HG03045 (cell line): Measurements from ENCODE around the gene CDK1.

Experiments
- ATAC-seq: cut with Tn5 transposase; IDR thresholded peaks from one replicate; pipeline ENCODE4 v1.9.1; 2021; ENCODE audit warnings: mild to moderate bottlenecking, moderate library complexity; ENCODE audit not compliant: unreplicated experiment

The CDK1 gene

GRCh38 chr10:60778214-60778970 lies at the start of gene CDK1:
Gene CDK1 (plus strand): TSS chr10:60778478. CDS start chr10:60780166, 1,688 bp downstream.
- peak; percentile 96 for ATAC-seq

- ATAC-seq: no peak
These were observed 49.2 kb upstream of the CDK1 start for GRCh38 chr10:60729106-60729505.

GRCh38 chr10:60731134-60731885 lies 47.0 kb upstream of the CDK1 start:
- ATAC-seq: peak; percentile 73

GRCh38 chr10:60732198-60732806 lies 46.0 kb upstream of the CDK1 start:
- peak; percentile 25 for ATAC-seq

- ATAC-seq: peak; percentile 71
These were observed 45.3 kb upstream of the CDK1 start for GRCh38 chr10:60732807-60733516.

- ATAC-seq: no peak
These were observed 44.8 kb upstream of the CDK1 start for GRCh38 chr10:60733517-60733822.

- ATAC-seq: no peak
These were observed 44.5 kb upstream of the CDK1 start for GRCh38 chr10:60733826-60734225.

- no peak for ATAC-seq
These were observed 44.1 kb upstream of the CDK1 start for GRCh38 chr10:60734226-60734625.

- ATAC-seq: no peak
These were observed 43.0 kb upstream of the CDK1 start for GRCh38 chr10:60735244-60735643.

- ATAC-seq: no peak
These were observed 41.0 kb upstream of the CDK1 start for GRCh38 chr10:60737242-60737641.

GRCh38 chr10:60739558-60739957 lies 38.7 kb upstream of the CDK1 start:
- ATAC-seq: no peak

- no peak for ATAC-seq
These were observed 35.8 kb upstream of the CDK1 start for GRCh38 chr10:60742512-60742911.

- ATAC-seq: no peak
These were observed 30.3 kb upstream of the CDK1 start for GRCh38 chr10:60747817-60748469.

GRCh38 chr10:60753152-60753551 lies 25.1 kb upstream of the CDK1 start:
- no peak for ATAC-seq

- no peak for ATAC-seq
These were observed 24.5 kb upstream of the CDK1 start for GRCh38 chr10:60753817-60754216.

GRCh38 chr10:60757420-60757895 lies 20.8 kb upstream of the CDK1 start:
- ATAC-seq: no peak

GRCh38 chr10:60759181-60759580 lies 19.1 kb upstream of the CDK1 start:
- ATAC-seq: no peak

- ATAC-seq: no peak
These were observed 17.5 kb upstream of the CDK1 start for GRCh38 chr10:60760711-60761210.

GRCh38 chr10:60762554-60762953 lies 15.7 kb upstream of the CDK1 start:
- no peak for ATAC-seq

- no peak for ATAC-seq
These were observed 10.9 kb upstream of the CDK1 start for GRCh38 chr10:60767424-60767823.

- ATAC-seq: no peak
These were observed 8.9 kb upstream of the CDK1 start for GRCh38 chr10:60769406-60769805.
